Tibial nerve (tissue), 4 donors: ENCODE results near the gene NFIA.

Experiments
- CTCF ChIP-seq, 5 experiments: fragments of 200-600 bp in 3 of 5; fragments of 450-650 bp in 2 of 5; sonication (generic) in 3 of 5; IDR thresholded peaks; one replicate each; pipeline ENCODE4 v1.5.1; 2016 to 2019; ENCODE audit warnings: antibody characterized with exemption in 5 of 5, mild to moderate bottlenecking in 3 of 5, moderate library complexity in 2 of 5
- EP300 ChIP-seq, 2 donors: sonication (generic); formaldehyde crosslinking; IDR thresholded peaks; one replicate each; pipeline ENCODE4 v1.6.1; 2017; ENCODE audit warnings: antibody characterized with exemption in 2 of 2, mild to moderate bottlenecking in 1 of 2

GRCh38 chr1:61323681-61324328 lies 241.4 kb downstream of the NFIA start:
- no peak for TF ChIP-seq EP300 (IDR thresholded peaks at IDR 0.05)
- no peak for TF ChIP-seq CTCF (IDR thresholded peaks at IDR 0.05)
